ENCODE results near the gene HTRA2.

GRCh38 chr2:74562126-74562775 lies 32.5 kb downstream of the HTRA2 start:
- TF ChIP-seq POLR2A (IDR thresholded peaks at IDR 0.05; ENCODE audit: low read depth, low read length), result no peak
- TF ChIP-seq POLR2AphosphoS5 (IDR thresholded peaks at IDR 0.05; ENCODE audit: low read depth, low read length), result no peak
- TF ChIP-seq PAX5 (IDR thresholded peaks at IDR 0.05; ENCODE audit: insufficient read depth, low read length, severe bottlenecking), result no peak
- no peak for TF ChIP-seq SPI1 (IDR thresholded peaks at IDR 0.05; ENCODE audit: low read depth, low read length)
- TF ChIP-seq TAF1 (IDR thresholded peaks at IDR 0.05; ENCODE audit: low read depth, low read length), result no peak
- TF ChIP-seq POU2F2 (IDR thresholded peaks at IDR 0.05; ENCODE audit: low read depth, low read length), result no peak
